HepG2 (cell line): ENCODE measurements around the gene SDC1. TPM values are rescaled to one million over a fixed set of nuclear protein-coding genes. Genes with fewer than 3 reads are reported as not detected.

Experiments
- ZNF713 ChIP-seq: sonication (generic); formaldehyde crosslinking; IDR thresholded peaks from 2 replicates; pipeline ENCODE4 v1.4.0; 2020; ENCODE audit warnings: mild to moderate bottlenecking, missing genetic modification reagents
- ZNF841 ChIP-seq: sonication (generic); formaldehyde crosslinking; IDR thresholded peaks from 2 replicates; pipeline ENCODE4 v1.8.1; 2023; ENCODE audit warnings: missing genetic modification reagents, borderline replicate concordance
- polyA plus RNA-seq, 8 experiments: library from polyadenylated mRNA; depleted of rRNA in 3 of 8; stranded (reverse) in 7 of 8; unstranded in 1 of 8; fragments of >200 nt; fragmentation: Illumina TruSeq in 4 of 8; extraction: Trizol in 4 of 8; gene quantifications; 2 replicates each; pipeline versions ENCODE4 v1.2.1 to v1.2.3, GENCODE V29; 2011 to 2016; ENCODE audit warnings: low read depth in 4 of 8, missing spikeins in 1 of 8, mixed read lengths in 1 of 8; ENCODE audit not compliant: insufficient read depth in 1 of 8
- total RNA-seq, 5 experiments: library from RNA; depleted of rRNA; stranded (reverse); fragments of >200 nt; fragmentation: Illumina TruSeq; extraction: Trizol; gene quantifications; 2 replicates each; pipeline ENCODE4 v1.2.3, GENCODE V29; 2016; ENCODE audit warnings: low read depth in 1 of 5
- TF ChIP-seq, protein P1 (sequence below): sonication (generic); formaldehyde crosslinking; IDR thresholded peaks from 2 replicates; pipeline ENCODE4 v1.9.0; 2021; ENCODE audit warnings: mild to moderate bottlenecking, missing genetic modification reagents
- TF ChIP-seq, protein P2 (sequence below): sonication (generic); formaldehyde crosslinking; IDR thresholded peaks from 2 replicates; pipeline ENCODE4 v1.8.1; 2023; ENCODE audit warnings: mild to moderate bottlenecking, moderate library complexity, missing genetic modification reagents
- TF ChIP-seq, protein P3 (sequence below): sonication (generic); formaldehyde crosslinking; IDR thresholded peaks from 2 replicates; pipeline ENCODE4 v1.4.0; 2020; ENCODE audit warnings: missing genetic modification reagents
- TF ChIP-seq, protein P4 (sequence below): sonication (generic); formaldehyde crosslinking; IDR thresholded peaks from 2 replicates; pipeline ENCODE4 v1.5.0; 2020; ENCODE audit warnings: mild to moderate bottlenecking, missing genetic modification reagents, borderline replicate concordance

The SDC1 gene
- total and polyA plus RNA-seq, 2 of the 13 experiments (the other 11 are each of a cell fraction or from before 2014, with no cell fraction given), result 108 to 119 TPM

DNA sequence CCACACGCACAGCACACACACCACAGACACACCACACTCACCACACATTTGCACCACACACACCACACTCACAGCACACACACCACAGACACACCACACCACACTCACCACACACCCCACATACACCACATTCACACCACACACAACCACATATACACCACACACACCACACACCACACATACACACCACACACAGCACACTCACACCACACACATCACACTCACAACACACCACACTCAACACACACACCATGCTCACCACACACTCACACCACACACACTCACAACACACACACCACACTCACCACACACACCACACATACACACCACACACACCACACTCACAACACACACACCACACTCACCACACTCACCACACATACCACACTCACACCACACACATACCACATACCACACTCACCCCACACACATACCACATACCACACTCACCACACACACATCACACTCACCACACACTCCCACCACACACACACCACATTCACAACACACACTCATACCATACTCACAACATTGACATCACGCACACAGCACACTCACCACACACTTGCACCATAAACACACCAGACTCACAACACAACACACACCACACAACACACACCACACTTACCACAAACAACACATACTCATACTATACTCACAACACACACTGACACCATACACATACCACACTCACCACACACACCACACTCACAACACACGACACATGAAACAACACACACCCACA, 60.0 kb downstream of the SDC1 start (continued):
- TF ChIP-seq, protein P1, sequence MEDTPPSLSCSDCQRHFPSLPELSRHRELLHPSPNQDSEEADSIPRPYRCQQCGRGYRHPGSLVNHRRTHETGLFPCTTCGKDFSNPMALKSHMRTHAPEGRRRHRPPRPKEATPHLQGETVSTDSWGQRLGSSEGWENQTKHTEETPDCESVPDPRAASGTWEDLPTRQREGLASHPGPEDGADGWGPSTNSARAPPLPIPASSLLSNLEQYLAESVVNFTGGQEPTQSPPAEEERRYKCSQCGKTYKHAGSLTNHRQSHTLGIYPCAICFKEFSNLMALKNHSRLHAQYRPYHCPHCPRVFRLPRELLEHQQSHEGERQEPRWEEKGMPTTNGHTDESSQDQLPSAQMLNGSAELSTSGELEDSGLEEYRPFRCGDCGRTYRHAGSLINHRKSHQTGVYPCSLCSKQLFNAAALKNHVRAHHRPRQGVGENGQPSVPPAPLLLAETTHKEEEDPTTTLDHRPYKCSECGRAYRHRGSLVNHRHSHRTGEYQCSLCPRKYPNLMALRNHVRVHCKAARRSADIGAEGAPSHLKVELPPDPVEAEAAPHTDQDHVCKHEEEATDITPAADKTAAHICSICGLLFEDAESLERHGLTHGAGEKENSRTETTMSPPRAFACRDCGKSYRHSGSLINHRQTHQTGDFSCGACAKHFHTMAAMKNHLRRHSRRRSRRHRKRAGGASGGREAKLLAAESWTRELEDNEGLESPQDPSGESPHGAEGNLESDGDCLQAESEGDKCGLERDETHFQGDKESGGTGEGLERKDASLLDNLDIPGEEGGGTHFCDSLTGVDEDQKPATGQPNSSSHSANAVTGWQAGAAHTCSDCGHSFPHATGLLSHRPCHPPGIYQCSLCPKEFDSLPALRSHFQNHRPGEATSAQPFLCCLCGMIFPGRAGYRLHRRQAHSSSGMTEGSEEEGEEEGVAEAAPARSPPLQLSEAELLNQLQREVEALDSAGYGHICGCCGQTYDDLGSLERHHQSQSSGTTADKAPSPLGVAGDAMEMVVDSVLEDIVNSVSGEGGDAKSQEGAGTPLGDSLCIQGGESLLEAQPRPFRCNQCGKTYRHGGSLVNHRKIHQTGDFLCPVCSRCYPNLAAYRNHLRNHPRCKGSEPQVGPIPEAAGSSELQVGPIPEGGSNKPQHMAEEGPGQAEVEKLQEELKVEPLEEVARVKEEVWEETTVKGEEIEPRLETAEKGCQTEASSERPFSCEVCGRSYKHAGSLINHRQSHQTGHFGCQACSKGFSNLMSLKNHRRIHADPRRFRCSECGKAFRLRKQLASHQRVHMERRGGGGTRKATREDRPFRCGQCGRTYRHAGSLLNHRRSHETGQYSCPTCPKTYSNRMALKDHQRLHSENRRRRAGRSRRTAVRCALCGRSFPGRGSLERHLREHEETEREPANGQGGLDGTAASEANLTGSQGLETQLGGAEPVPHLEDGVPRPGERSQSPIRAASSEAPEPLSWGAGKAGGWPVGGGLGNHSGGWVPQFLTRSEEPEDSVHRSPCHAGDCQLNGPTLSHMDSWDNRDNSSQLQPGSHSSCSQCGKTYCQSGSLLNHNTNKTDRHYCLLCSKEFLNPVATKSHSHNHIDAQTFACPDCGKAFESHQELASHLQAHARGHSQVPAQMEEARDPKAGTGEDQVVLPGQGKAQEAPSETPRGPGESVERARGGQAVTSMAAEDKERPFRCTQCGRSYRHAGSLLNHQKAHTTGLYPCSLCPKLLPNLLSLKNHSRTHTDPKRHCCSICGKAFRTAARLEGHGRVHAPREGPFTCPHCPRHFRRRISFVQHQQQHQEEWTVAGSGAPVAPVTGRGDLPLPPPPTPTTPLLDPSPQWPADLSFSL, result peak; percentile 99
- TF ChIP-seq ZNF713 (no peak), ZNF841 (CRISPR knock-in tag) (0 out of 2 replicates have a peak, but pooled peaks have one; percentile 27)
- TF ChIP-seq, protein P2, sequence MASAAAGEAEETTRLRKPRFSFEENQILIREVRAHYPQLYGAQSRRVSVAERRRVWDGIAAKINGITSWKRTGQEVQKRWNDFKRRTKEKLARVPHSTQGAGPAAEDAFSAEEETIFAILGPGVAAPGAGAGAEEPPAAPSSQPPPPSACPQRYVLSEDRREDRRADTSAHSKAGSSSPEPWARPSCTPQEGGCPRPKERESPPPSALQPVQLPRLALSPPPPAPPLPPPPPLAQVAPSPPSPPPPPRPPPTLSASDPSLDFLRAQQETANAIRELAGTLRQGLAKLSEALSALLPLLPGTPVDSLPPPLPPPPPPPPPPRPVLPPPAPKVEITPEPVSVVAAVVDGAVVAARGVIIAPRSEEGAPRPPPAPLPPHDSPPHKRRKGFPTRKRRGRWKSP (CRISPR knock-in tag), result no peak
- TF ChIP-seq, protein P3, sequence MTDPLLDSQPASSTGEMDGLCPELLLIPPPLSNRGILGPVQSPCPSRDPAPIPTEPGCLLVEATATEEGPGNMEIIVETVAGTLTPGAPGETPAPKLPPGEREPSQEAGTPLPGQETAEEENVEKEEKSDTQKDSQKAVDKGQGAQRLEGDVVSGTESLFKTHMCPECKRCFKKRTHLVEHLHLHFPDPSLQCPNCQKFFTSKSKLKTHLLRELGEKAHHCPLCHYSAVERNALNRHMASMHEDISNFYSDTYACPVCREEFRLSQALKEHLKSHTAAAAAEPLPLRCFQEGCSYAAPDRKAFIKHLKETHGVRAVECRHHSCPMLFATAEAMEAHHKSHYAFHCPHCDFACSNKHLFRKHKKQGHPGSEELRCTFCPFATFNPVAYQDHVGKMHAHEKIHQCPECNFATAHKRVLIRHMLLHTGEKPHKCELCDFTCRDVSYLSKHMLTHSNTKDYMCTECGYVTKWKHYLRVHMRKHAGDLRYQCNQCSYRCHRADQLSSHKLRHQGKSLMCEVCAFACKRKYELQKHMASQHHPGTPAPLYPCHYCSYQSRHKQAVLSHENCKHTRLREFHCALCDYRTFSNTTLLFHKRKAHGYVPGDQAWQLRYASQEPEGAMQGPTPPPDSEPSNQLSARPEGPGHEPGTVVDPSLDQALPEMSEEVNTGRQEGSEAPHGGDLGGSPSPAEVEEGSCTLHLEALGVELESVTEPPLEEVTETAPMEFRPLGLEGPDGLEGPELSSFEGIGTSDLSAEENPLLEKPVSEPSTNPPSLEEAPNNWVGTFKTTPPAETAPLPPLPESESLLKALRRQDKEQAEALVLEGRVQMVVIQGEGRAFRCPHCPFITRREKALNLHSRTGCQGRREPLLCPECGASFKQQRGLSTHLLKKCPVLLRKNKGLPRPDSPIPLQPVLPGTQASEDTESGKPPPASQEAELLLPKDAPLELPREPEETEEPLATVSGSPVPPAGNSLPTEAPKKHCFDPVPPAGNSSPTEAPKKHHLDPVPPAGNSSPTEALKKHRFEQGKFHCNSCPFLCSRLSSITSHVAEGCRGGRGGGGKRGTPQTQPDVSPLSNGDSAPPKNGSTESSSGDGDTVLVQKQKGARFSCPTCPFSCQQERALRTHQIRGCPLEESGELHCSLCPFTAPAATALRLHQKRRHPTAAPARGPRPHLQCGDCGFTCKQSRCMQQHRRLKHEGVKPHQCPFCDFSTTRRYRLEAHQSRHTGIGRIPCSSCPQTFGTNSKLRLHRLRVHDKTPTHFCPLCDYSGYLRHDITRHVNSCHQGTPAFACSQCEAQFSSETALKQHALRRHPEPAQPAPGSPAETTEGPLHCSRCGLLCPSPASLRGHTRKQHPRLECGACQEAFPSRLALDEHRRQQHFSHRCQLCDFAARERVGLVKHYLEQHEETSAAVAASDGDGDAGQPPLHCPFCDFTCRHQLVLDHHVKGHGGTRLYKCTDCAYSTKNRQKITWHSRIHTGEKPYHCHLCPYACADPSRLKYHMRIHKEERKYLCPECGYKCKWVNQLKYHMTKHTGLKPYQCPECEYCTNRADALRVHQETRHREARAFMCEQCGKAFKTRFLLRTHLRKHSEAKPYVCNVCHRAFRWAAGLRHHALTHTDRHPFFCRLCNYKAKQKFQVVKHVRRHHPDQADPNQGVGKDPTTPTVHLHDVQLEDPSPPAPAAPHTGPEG (CRISPR knock-in tag), result no peak
- TF ChIP-seq, protein P4, sequence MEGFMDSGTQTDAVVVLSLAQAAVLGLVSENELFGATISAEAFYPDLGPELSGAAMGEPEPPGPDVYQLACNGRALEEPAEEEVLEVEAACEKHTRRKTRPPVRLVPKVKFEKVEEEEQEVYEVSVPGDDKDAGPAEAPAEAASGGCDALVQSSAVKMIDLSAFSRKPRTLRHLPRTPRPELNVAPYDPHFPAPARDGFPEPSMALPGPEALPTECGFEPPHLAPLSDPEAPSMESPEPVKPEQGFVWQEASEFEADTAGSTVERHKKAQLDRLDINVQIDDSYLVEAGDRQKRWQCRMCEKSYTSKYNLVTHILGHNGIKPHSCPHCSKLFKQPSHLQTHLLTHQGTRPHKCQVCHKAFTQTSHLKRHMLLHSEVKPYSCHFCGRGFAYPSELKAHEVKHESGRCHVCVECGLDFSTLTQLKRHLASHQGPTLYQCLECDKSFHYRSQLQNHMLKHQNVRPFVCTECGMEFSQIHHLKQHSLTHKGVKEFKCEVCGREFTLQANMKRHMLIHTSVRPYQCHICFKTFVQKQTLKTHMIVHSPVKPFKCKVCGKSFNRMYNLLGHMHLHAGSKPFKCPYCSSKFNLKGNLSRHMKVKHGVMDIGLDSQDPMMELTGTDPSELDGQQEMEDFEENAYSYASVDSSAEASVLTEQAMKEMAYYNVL (CRISPR knock-in tag), result 0 out of 2 replicates have a peak, but pooled peaks have one; percentile 46
